Adrenal gland (tissue), 12 donors: ENCODE data around the gene CREG2. TPM values are rescaled to one million over a fixed set of nuclear protein-coding genes. Genes with fewer than 3 reads are reported as not detected.

Experiments
- DNase-seq, 7 donors: peaks; one replicate each; pipeline ENCODE4 v3.0.0-alpha.2; 2019 to 2020
- H3K27ac ChIP-seq, 5 donors: fragments of 200-600 bp; sonication (generic) in 4 of 5; 1 replicate in 3 of 5; 2 replicates in 2 of 5; pipeline versions ENCODE4 v1.5.1 to v1.8.0; 2016 to 2020; ENCODE audit warnings: mild to moderate bottlenecking in 1 of 5
- H3K27me3 ChIP-seq: fragments of 200-600 bp; 2 replicates; pipeline ENCODE4 v1.8.0; 2021
- H3K36me3 ChIP-seq, 2 donors: fragments of 200-600 bp; replicated peaks in 1 of 2; 1 replicate in 1 of 2; 2 replicates in 1 of 2; pipeline versions ENCODE4 v1.5.1 to v1.8.0; 2018 to 2022
- H3K4me1 ChIP-seq, 2 donors: fragments of 200-600 bp; replicated peaks in 1 of 2; 1 replicate in 1 of 2; 2 replicates in 1 of 2; pipeline versions ENCODE4 v1.5.1 to v1.8.0; 2018 to 2021
- H3K4me3 ChIP-seq, 4 donors: fragments of 200-600 bp; sonication (generic) in 3 of 4; one replicate each; pipeline ENCODE4 v1.5.1; 2016 to 2018
- H3K9me3 ChIP-seq, 3 donors: fragments of 200-600 bp; sonication (generic) in 1 of 3; replicated peaks in 1 of 3; 1 replicate in 2 of 3; 2 replicates in 1 of 3; pipeline versions ENCODE4 v1.5.1 to v1.8.0; 2016 to 2021
- CTCF ChIP-seq, 6 experiments: fragments of 450-650 bp in 4 of 6; fragments of 200-600 bp in 2 of 6; sonication (generic) in 1 of 6; IDR thresholded peaks; 1 replicate in 5 of 6; 2 replicates in 1 of 6; pipeline versions ENCODE4 v1.5.1 to v1.8.0; 2016 to 2021; ENCODE audit warnings: antibody characterized with exemption in 6 of 6, mild to moderate bottlenecking in 2 of 6, moderate library complexity in 1 of 6
- POLR2A ChIP-seq, 2 donors: fragments of 450-650 bp; IDR thresholded peaks; one replicate each; pipeline ENCODE4 v1.6.1; 2017; ENCODE audit warnings: antibody characterized with exemption in 2 of 2, mild to moderate bottlenecking in 2 of 2, moderate library complexity in 1 of 2
- WGBS, 4 donors: extraction: QIAGEN DNeasy Blood & Tissue Kit in 2 of 4; methylation state at CpG; one replicate each; pipeline versions ENCODE4 v1.1.5 to v1.1.7; 2013 to 2017; 5-methylcytosine and 5-hydroxymethylcytosine counted together
- intact Hi-C, 2 donors: fragments of 100-400 bp; cut with DNase I; formaldehyde crosslinking; loops; one replicate each; pipeline versions ENCODE4 v1.14.1 to v1.15.0; 2022 to 2023
- polyA plus RNA-seq, 3 donors: library from polyadenylated mRNA; stranded (reverse); fragments of 200-250 nt in 2 of 3; fragments of 350-450 nt in 1 of 3; fragmentation: Illumina TruSeq in 1 of 3; extraction: RNeasy Lipid Tissue Mini Kit (QIAGEN cat#74804) in 1 of 3; gene quantifications; one replicate each; pipeline ENCODE4 v1.2.3, GENCODE V29; 2013 to 2014
- total RNA-seq, 9 donors: library from RNA; depleted of rRNA in 4 of 9; stranded (reverse); fragments of >200 nt in 4 of 9; fragments of 120-200 nt in 1 of 9; fragmentation: NEBNext Ultra II Directional in 1 of 9; extraction: Animal tissue kit (Norgen Biotek cat#: 25700) in 1 of 9; gene quantifications; one replicate each; pipeline versions ENCODE4 v1.1.0 to v1.2.4, GENCODE V29; 2013 to 2023
- donor health status: healthy with polysubstance abuse.
- donor health status: Bipolar disorder and iron deficiency.
- donor health status: DM: yes; HTN: yes; CAD: no.
- donor health status: DM: no; HTN: no; CAD: no.
- donor health status: DM: no; HTN: no; CAD: no.
- donor health status: DM: yes; HTN: yes; CAD: no.

The CREG2 gene
- total and polyA plus RNA-seq, 12 donors: 0.02 to 0.55 (median 0.26) TPM; not detected in 8

- H3K9me3 ChIP-seq: no peaks in the 10 kb centered on the region
- intact Hi-C loops: loop anchor here in 1 of 2 donors (5.0 to 10.0 kb wide), 2 partner anchors 43 to 491 kb away; partner anchors contain the start of gene CREG2
- DNase-seq: no peak
- H3K27me3 ChIP-seq: no peaks in the 10 kb centered on the region
- H3K4me1 ChIP-seq: no peaks in the 10 kb centered on the region
- H3K27ac ChIP-seq: no peak overlapping the region
- 73 to 80% (median 77%) methylated on average over 5 of the region's 5 CpGs for WGBS, 4 donors
- TF ChIP-seq POLR2A (IDR thresholded peaks at IDR 0.05) (no peak), CTCF (IDR thresholded peaks at IDR 0.05) (no peak)
- no peaks in the 10 kb centered on the region for H3K36me3 ChIP-seq
- no peak overlapping the region for H3K4me3 ChIP-seq
Measured at GRCh38 chr2:101344137-101344536, 43.2 kb downstream of the CREG2 start.

DNA sequence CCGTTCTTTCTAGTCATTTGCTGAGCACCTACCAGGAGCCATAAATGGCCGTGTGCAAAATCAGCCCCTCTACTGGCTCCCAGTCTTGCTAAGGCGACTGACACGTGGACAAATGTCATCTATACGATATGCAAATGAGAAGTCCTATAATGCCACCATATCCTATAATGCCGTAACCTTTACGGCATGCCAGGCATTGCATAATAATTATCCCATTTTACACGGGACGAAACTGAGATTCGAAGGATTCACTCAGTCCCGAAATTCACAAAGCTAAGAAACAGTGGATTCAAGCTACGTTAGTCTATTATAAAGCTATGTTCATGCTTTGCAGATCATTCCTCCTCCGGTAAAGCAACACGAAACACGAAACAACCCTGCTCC is 44.7 kb downstream of the CREG2 start:
- TF ChIP-seq POLR2A (IDR thresholded peaks at IDR 0.05): no peak
- no peak for TF ChIP-seq CTCF (IDR thresholded peaks at IDR 0.05)
- DNase-seq: no peak
- H3K4me3 ChIP-seq: no peak overlapping the region
- no peaks in the 10 kb centered on the region for H3K36me3 ChIP-seq
- H3K27ac ChIP-seq: no peak overlapping the region
- H3K27me3 ChIP-seq: no peaks in the 10 kb centered on the region
- H3K9me3 ChIP-seq: no peaks in the 10 kb centered on the region
- WGBS, 4 donors: 81 to 86% (median 84%) methylated on average over 15 of the region's 15 CpGs
- intact Hi-C loops: loop anchor here in 1 of 2 donors (5.0 to 10.0 kb wide), 2 partner anchors 45 to 492 kb away; partner anchors contain the start of gene CREG2
- no peaks in the 10 kb centered on the region for H3K4me1 ChIP-seq

GRCh38 chr2:101341901-101342624 is 45.2 kb downstream of the CREG2 start:
- Histone ChIP-seq H3K36me3 (no peaks in the 10 kb centered on the region), H3K27ac (no peak overlapping the region), H3K27me3 (no peaks in the 10 kb centered on the region), H3K9me3 (no peaks in the 10 kb centered on the region), H3K4me3 (no peak overlapping the region), H3K4me1 (no peaks in the 10 kb centered on the region)
- TF ChIP-seq POLR2A (IDR thresholded peaks at IDR 0.05): no peak
- TF ChIP-seq CTCF (IDR thresholded peaks at IDR 0.05): peak; percentile 61 to 82 (median 70)
- WGBS, 4 donors: 50 to 55% (median 54%) methylated on average over 20 to 21 of the region's 21 CpGs
- peak; percentile 55 to 88 (median 74) for DNase-seq
- intact Hi-C loops: loop anchor here in 1 of 2 donors (5.0 to 10.0 kb wide), 2 partner anchors 45 to 493 kb away; partner anchors contain the start of gene CREG2

DNA sequence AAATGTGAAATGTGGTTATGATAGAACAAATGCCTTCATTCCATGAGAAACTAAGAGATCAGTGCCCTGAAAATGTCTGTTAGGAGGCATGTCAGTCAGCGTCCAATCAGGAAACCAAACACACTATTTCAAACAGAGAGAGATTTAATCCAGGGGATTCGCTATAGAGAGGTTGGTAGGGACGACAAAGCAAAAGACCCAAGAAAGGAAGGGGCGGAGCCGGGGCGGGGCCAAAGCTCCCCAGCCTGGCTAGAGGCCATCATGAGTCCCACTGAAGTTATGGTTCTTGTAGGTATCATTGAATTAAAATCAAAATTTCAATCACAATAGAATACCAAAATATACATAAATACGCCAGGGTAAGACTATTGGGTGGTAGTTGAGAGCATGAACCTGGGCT is 45.9 kb downstream of the CREG2 start:
- no peak for DNase-seq
- no peak for TF ChIP-seq POLR2A (IDR thresholded peaks at IDR 0.05)
- no peak for TF ChIP-seq CTCF (IDR thresholded peaks at IDR 0.05)
- Histone ChIP-seq H3K27me3 (no peaks in the 10 kb centered on the region), H3K36me3 (no peaks in the 10 kb centered on the region), H3K9me3 (no peaks in the 10 kb centered on the region), H3K4me1 (no peaks in the 10 kb centered on the region), H3K4me3 (no peak overlapping the region), H3K27ac (no peak overlapping the region)
- intact Hi-C loops: loop anchor here in 1 of 2 donors (5.0 to 10.0 kb wide), 2 partner anchors 46 to 493 kb away; partner anchors contain the start of gene CREG2
- WGBS, 4 donors: 81 to 86% (median 84%) methylated on average over 7 of the region's 7 CpGs
